T-helper 22 cell (primary cell): ENCODE measurements around the gene AP3B1.

Experiments used
- DNase-seq: peaks from one replicate; pipeline ENCODE4 v3.0.0-alpha.2; 2020; ENCODE audit warnings: low read depth

Gene AP3B1

DNA sequence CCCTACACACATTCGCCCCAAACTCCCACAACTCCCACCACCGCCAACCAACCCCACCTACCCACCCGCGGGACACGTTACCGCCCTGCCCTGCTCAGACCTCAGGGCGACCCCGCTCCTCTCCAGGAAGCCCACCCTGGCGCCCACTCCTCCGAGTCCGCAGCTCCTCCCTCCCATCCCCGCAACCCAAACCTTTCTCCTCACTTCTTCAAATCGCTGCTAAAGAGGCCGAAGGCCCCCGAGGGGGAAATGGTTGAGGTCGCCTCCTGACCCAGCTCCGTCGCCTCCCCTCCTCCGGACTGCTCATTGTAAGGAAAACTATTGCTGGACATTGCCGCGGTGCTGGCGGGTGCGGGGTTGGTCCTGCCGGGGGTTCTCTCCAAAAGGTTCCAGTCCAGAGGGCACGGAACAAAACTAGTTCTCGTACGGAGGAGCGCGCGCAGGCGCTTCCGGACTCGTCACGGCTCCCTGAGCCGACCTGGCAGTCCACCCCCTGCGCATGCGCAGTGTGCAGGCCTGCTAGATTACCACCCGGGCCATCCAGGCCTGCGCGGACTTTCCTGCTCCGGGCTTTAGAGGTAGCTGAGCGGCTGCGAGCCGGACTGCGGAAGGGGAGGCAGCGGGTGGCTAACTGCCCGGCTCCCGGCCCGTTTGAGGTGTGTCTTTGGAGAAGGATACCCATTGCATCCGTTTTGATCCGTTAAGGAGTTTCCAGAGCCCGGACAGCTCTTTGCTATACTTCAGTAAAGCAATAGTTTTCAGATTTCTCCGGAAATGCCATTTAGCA, at the start of gene AP3B1:
Gene AP3B1, minus strand, starts transcription at position 451 of the 787 bp plus-strand sequence. Its CDS starts 119 bp downstream, at position 332.
- peak; percentile 96 for DNase-seq

- no peak for DNase-seq
Measured at GRCh38 chr5:78341440-78341839, 46.9 kb upstream of the AP3B1 start.

- no peak for DNase-seq
Measured at GRCh38 chr5:78339617-78340436, 45.3 kb upstream of the AP3B1 start.

- DNase-seq, result no peak
Measured at GRCh38 chr5:78336698-78337097, 42.2 kb upstream of the AP3B1 start.

- no peak for DNase-seq
Measured at GRCh38 chr5:78335976-78336375, 41.5 kb upstream of the AP3B1 start.

DNA sequence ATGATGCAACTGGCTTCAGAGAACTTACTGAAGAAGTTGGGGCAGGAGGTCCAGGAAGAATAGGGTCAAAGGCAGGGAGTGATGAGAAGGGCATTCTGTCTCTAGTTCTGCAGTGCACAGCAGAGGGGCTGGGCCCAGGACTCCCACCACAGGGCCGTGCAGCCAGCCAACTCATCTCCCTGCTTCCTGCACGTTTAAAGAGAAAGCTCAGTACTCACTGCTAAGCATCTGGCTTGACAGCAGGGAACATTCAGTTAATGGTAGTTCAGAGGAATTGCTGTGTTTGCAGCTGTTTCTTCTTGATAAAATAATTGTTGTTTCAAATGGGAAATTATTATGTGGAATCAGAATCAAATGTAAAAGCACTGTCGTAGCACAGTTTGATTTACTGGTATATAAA, 40.3 kb upstream of the AP3B1 start:
- no peak for DNase-seq

- DNase-seq, result no peak
Measured at GRCh38 chr5:78331523-78332080, 37.1 kb upstream of the AP3B1 start.

DNA sequence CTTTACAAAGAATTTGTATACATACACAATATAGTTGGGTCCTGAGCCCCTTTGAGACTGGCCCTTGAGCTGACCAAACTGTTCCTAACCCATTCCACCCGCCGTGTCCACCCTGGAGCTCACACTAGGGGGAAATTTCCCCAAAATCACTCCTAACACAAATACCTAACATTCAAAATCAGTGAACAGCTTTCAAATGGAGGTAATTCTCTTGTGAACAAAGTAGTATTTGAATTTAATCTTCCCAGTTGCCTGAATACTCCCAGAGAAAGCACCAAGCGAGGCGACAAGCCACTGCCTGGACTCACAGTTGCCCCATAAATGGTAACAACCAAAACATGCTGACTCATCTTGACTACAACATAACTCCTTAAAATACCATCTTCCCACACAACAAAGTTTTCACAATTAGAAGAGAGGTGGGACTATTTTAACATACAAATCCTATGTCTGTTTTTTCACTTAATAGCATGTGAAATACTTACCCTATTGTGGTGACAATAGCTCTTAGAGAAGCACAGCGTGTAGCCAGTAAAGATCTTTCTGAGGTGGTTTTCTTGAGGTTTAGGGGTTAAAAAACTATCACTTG, 34.2 kb upstream of the AP3B1 start:
- DNase-seq, result no peak

- no peak for DNase-seq
Measured at GRCh38 chr5:78327761-78328510, 33.4 kb upstream of the AP3B1 start.

DNA sequence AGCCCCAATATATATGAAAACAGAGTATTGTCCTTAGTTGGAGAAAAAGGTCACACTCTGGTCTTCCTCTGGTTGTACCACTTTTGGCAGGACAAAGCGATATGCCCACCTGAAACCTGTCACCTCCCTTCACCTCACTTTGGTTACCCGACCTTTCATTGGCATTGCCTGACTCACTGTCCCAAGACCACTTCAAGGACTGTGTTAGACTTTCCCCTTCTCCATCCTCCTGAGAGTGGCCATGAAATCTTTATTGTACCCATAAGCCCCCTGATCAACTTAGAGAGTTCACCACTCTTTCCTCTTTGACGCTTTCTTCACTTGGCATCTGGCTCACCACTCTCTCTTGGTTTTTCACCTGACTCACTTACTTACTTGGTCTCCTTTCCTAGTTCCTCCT, 32.4 kb upstream of the AP3B1 start:
- DNase-seq, result no peak

DNA sequence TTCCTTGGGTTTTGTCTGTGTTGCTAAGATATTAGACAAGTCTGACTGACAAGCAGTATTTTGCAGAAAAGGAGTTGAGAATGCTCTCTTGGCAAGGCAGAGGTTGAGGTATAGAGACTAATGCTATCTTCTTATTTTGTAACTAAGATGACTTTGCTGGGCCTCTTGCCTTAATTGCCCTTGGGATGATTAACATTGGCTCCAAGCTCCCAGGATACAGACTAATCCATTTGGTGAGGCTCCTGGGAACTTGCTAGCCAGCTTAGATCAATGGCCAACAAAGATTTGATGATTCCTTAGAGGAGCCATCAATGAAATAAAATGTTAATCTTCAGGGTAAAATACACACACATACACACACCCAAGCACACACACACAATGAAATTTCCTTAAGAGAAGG, 28.7 kb upstream of the AP3B1 start:
- DNase-seq, result no peak

DNA sequence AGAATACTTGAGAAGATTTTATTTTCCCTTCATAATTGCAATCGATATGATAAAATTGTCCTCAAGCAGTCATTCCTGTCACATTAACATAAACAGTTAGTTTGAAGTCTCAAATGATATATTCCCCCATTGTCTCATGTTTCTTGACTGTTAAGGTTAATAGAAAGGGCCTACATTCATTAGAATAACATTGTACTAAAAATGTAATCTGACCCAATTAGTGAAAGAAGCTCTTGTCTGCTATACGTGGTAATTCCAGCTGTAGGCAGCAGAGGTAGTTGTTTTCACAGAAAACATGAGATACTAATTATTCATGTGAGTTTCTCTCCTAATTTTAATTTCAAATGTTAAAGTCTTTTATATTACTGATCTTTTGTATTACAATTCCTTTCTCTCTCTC, 25.9 kb upstream of the AP3B1 start:
- no peak for DNase-seq

- DNase-seq, result no peak
Measured at GRCh38 chr5:78318337-78318736, 23.8 kb upstream of the AP3B1 start.

DNA sequence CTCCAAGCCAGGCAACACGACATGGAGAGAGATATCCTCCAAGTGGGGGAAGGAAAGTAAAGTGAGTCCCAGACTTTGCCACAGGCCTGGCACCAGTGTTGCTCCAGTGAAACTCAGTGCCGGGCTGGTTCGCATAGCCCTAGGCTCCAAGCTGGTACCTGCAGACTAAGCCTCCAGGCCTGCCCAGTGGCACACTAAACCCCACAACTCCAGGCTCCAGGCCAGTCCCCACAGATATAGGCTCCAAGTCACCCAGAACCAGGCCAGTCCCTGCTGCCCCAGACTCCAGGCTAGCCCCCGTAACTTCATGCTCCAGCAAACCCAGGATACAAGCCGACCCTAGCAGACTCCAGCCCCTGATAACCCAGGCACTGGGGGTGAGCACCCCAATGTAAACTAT, 23.0 kb upstream of the AP3B1 start:
- DNase-seq, result no peak

DNA sequence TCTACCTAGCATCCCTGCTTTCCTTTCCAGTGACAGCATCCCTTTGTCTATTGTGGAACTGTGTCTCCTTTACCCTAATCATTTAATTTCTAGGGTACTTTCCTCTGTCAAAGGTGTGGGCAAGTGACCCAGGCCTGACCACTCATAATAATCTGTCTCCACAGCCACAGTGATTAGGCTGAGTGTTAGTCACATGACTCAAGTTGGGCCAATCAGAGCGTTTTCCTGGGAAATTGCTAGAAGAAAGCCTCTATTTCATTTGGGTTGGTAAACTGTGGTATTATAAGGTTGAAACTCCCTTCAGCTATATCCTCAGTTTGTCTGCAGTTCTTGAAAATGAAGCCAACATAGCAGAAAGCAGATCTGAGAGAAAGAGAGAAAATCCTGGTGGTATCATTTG, 14.2 kb upstream of the AP3B1 start:
- DNase-seq, result no peak

DNA sequence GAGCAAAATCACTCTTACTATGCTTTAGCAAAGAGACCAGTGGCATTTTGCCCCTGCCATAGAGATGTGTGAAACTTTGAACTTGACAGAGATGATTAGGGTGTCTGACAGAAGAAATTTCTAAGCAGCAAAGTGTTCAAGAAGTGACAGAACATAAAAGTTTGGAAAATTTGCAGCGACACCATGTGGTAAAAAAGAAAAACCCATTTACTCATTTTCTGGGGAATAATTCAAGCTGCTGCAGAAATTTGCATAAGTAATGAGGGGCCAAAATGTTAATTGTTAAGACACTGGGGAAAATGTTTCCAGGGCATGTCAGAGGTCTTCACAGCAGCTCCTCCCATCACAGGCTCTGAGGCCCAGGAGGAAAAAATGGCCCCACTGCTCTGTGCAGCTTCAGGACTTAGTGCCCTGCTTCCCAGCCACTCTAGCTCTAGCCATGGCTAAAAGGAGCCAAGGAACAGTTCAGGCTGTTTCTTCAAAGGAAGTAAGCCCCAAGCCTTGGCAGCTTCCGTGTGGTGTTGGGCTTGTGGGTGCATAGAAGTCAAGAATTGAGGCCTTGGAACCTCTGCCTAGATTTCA, 6.1 kb upstream of the AP3B1 start:
- DNase-seq, result no peak

GRCh38 chr5:78295035-78295961, 800 bp upstream of the AP3B1 start:
- DNase-seq, result peak; percentile 37

GRCh38 chr5:78293851-78294247, 649 bp downstream of the AP3B1 start:
- no peak for DNase-seq

DNA sequence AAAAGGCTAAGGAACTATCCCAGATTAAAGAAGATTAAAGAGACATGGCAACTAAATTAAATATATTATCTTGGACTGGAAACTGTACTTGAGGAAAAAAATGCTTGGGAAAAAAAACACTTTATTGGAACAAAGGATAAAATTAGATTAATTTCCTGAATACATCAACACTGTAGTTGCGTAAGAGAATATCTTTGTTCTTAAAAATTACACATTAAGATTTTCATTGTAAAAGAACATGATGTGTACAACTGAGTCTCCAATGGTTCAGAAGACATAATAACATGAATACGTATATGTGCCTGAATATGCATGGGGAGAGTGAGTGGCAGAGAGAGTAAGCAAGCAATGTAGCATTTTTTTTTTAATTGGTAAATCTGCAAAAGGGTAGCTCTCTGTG, 2.8 kb downstream of the AP3B1 start:
- no peak for DNase-seq

GRCh38 chr5:78289911-78290310, 4.6 kb downstream of the AP3B1 start:
- no peak for DNase-seq
